ENCODE measurements around the gene ANKRD11. TPM values are rescaled to one million over a fixed set of nuclear protein-coding genes. Genes with fewer than 3 reads are reported as not detected.

ANKRD11 gene
- total RNA-seq, 2 donors from 2014 or later: 204 to 215 TPM

DNA sequence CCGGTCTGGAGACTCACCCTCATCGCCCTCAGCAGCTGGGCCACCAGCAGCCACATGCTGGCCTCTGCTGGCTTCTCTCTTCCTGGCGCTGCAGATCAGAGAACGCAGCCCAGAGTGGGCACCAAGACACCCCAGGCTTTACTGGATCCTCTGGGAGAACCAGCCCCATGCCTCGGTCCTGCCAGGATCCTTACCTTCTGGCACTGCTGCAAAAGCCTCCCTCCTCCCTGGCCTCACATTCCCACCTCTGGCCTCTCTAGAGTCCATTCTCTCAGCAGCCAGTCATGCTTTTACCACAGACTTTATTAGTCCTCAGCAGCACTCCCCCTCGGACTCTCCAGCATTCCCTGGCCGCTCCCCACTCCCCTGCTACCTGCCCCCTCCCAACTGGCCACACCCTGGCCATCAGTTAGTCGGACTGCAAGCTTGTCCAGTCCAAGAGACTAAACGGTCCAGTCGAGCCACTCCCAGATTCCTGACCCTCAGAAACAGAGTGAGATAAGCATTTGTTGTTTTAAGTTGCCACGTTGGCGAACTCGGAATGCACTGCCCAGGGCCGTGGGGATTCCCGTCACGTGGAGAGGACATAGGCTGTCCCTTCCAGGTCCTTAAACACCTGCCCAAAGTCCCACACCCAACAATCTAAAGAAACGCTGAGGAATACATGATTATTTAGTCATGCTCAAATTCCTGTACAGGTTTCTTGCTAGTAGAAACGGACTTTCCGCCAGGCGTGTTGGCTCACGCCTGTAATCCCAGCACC, 11.9 kb upstream of the ANKRD11 start:
- Mint-ChIP-seq H3K4me1 (ENCODE audit: low read depth) (peaks cover 21% of the 10 kb centered on the region), H3K9me3 (no peaks in the 10 kb centered on the region), H3K4me3 (no peak overlapping the region), H3K36me3 (ENCODE audit: insufficient read depth in 2 of 2) (peaks cover 0 to 1% of the 10 kb centered on the region in 2 donors), H3K27me3 (ENCODE audit: low read depth) (no peaks in the 10 kb centered on the region), H3K27ac (no peak overlapping the region)
- DNase-seq: no peak
- no peak for ATAC-seq (replicated peaks in 1 of 2)

DNA sequence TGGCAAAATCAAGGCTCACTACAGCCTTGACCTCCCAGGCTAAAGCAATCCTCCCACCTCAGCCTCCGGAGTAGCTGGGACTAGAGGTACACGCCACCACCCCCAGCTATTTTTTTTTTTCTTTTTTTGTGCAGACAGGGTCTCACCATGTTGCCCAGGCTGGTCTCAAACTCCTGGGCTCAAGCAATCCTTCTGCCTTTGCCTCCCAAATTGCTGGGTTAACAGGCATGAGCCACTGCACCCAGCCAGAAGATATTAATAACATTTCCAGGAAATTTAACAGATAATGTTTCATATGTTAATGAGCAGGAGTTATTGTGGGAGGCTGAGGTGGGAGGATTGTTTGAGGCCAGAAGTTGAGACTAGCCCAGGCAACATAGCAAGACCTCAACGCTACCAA, 9.4 kb upstream of the ANKRD11 start:
- H3K27ac Mint-ChIP-seq: no peak overlapping the region
- peaks cover 0 to 1% of the 10 kb centered on the region in 2 donors for H3K36me3 Mint-ChIP-seq (ENCODE audit: insufficient read depth in 2 of 2)
- no peak overlapping the region for H3K4me3 Mint-ChIP-seq
- no peaks in the 10 kb centered on the region for H3K27me3 Mint-ChIP-seq (ENCODE audit: low read depth)
- no peak for DNase-seq
- H3K4me1 Mint-ChIP-seq (ENCODE audit: low read depth): peaks cover 4% of the 10 kb centered on the region
- no peak for ATAC-seq (replicated peaks in 1 of 2)
- no peaks in the 10 kb centered on the region for H3K9me3 Mint-ChIP-seq

DNA sequence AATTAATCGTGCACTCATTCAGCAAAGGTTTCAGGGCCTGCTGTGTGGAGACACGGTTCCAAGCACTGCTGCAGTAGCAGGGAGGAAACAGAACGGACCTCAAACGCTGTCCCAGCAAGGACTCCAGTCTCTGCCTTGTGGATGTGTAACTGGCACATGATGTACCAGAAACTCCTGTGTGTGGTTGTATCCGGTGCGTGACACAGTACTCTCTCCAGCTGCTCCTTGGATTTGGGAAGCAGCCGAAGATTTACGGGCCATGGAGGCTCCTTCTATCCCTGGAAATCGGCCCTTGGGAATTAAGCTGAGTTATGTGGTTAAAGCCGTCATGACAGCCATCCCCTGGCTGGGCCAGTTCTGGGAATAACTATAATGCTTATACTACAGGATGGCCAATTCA, 8.5 kb upstream of the ANKRD11 start:
- Mint-ChIP-seq H3K27me3 (ENCODE audit: low read depth) (no peaks in the 10 kb centered on the region), H3K36me3 (ENCODE audit: insufficient read depth in 2 of 2) (peaks cover 0 to 1% of the 10 kb centered on the region in 2 donors), H3K27ac (no peak overlapping the region), H3K4me1 (ENCODE audit: low read depth) (peaks cover 2% of the 10 kb centered on the region), H3K4me3 (no peak overlapping the region), H3K9me3 (no peaks in the 10 kb centered on the region)
- no peak for DNase-seq
- ATAC-seq (replicated peaks in 1 of 2): no peak

DNA sequence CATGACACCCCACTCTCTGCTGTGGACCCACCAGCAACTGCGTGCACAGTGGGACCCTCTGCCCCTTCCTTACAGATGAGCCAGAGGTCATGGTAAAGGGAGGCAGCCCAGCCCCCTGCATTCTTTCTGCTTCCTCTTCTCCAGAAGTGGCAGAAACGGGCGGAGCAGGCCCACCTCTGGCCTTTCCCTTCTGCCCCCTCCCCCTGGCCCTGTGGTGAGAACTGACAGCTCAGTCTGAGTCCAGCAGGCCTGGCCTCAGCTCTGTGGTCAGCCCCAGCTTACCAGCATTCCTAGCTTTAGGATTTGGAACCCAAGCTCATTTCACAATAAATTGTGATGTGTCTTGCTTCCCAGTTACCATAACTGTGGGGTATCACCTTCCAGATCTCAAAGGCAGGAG, 4.8 kb upstream of the ANKRD11 start:
- H3K9me3 Mint-ChIP-seq: no peaks in the 10 kb centered on the region
- H3K4me3 Mint-ChIP-seq: no peak overlapping the region
- no peak overlapping the region for H3K27ac Mint-ChIP-seq
- DNase-seq (no peak), ATAC-seq (replicated peaks in 1 of 2) (no peak)
- H3K27me3 Mint-ChIP-seq (ENCODE audit: low read depth): no peaks in the 10 kb centered on the region
- H3K36me3 Mint-ChIP-seq (ENCODE audit: insufficient read depth in 2 of 2): peaks cover 0 to 1% of the 10 kb centered on the region in 2 donors
- H3K4me1 Mint-ChIP-seq (ENCODE audit: low read depth): peaks cover 27% of the 10 kb centered on the region

GRCh38 chr16:89493776-89494175, 3.4 kb upstream of the ANKRD11 start:
- H3K27me3 Mint-ChIP-seq (ENCODE audit: low read depth): no peaks in the 10 kb centered on the region
- H3K4me1 Mint-ChIP-seq (ENCODE audit: low read depth): peaks cover 31% of the 10 kb centered on the region
- H3K4me3 Mint-ChIP-seq: no peak overlapping the region
- H3K27ac Mint-ChIP-seq: no peak overlapping the region
- peaks cover 4 to 5% of the 10 kb centered on the region in 2 donors for H3K36me3 Mint-ChIP-seq (ENCODE audit: insufficient read depth in 2 of 2)
- no peak for DNase-seq
- ATAC-seq (replicated peaks in 1 of 2): no peak
- H3K9me3 Mint-ChIP-seq: no peaks in the 10 kb centered on the region

- H3K36me3 Mint-ChIP-seq (ENCODE audit: insufficient read depth in 2 of 2): peaks cover 4 to 8% of the 10 kb centered on the region in 2 donors
- H3K27me3 Mint-ChIP-seq (ENCODE audit: low read depth): no peaks in the 10 kb centered on the region
- no peak for ATAC-seq (replicated peaks in 1 of 2)
- H3K4me3 Mint-ChIP-seq: peak overlapping the region; percentile 78 to 97
- H3K27ac Mint-ChIP-seq: peak overlapping the region; percentile 93
- no peaks in the 10 kb centered on the region for H3K9me3 Mint-ChIP-seq
- DNase-seq: no peak
- H3K4me1 Mint-ChIP-seq (ENCODE audit: low read depth): peaks cover 45% of the 10 kb centered on the region
Measured at GRCh38 chr16:89491974-89492687, 1.8 kb upstream of the ANKRD11 start.

GRCh38 chr16:89491238-89491869, 993 bp upstream of the ANKRD11 start:
- Mint-ChIP-seq H3K27me3 (ENCODE audit: low read depth) (no peaks in the 10 kb centered on the region), H3K27ac (peak overlapping the region; percentile 93), H3K4me3 (peak overlapping the region; percentile 78 to 97), H3K36me3 (ENCODE audit: insufficient read depth in 2 of 2) (peaks cover 8 to 9% of the 10 kb centered on the region in 2 donors), H3K9me3 (no peaks in the 10 kb centered on the region), H3K4me1 (ENCODE audit: low read depth) (peaks cover 53% of the 10 kb centered on the region)
- no peak for ATAC-seq (replicated peaks in 1 of 2)
- DNase-seq: no peak

DNA sequence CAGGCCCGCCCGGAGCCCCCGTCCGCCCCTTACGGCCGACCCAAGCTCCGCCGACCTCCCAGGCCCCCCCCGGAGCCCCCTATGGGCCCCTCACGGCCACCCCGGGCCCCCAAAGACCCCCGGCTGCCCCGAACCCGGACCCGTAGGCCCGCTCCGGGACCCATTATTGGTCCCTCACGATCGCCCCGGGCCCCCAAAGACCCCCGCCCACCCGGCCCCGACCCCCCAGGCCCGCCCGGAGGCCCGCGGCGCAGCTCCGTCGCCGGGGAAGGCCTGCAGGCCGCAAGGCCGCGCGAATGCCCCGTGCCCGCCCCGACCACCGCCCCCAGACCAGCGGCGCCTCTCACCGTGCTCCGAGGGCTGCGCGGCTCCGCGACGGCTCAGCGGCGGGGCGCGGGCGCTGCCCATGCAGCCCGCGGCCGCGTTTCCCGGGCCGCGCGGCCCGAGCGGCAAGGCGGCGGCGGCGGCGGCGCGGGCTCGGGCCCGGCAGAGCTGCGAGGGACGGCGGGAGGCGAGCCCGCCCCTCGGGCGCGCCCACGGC, 393 bp downstream of the ANKRD11 start:
- ATAC-seq (replicated peaks in 1 of 2): no peak
- peak in 1 of 2 donors; percentile 40 for DNase-seq

DNA sequence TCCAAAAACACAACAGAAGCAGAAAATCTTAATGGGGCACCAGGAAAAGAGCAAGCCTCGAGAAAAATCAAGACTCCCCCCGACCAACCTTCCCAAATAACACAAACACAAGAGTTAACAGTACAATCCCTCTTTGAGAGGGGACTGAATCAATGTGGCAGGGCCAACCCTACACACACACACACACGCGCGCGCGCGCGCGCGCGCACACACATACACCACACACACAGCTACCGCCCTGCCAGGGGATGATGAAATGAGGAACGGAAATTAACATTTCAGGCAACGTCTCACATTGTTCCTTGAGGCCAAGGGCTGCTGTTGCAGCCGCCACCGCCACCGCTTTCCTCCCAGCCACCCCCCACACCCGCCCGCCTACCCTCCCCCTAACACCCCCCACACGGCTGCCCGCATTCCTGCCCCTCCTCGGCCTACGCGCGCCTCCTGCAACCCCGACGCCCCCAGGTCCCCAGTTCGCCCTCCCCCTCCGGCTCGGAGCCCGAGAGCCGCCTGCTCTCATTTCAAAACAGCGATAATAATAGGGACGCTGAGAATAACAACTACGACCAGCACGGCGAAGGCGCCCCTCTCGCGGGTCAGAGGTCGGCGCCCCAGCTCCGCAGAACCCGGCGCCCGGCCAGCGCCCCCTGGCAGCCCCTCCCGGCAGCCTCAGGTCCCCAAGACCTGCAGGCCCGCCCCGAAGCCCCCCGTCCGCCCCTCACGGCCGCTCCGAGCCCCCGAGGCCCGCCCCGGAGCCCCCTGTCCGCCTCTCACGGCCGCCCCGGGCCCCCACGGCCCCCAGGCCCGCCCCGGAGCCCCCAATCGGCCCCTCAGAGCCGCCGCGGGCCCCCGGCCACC, 1.1 kb downstream of the ANKRD11 start:
- H3K4me3 Mint-ChIP-seq: peak overlapping the region; percentile 90 to 99
- H3K9me3 Mint-ChIP-seq: no peaks in the 10 kb centered on the region
- ATAC-seq (replicated peaks in 1 of 2): peak; percentile 48 to 49
- peaks cover 74% of the 10 kb centered on the region for H3K4me1 Mint-ChIP-seq (ENCODE audit: low read depth)
- peaks cover 10 to 14% of the 10 kb centered on the region in 2 donors for H3K36me3 Mint-ChIP-seq (ENCODE audit: insufficient read depth in 2 of 2)
- DNase-seq: peak; percentile 87 to 89
- peak overlapping the region; percentile 94 for H3K27ac Mint-ChIP-seq
- no peaks in the 10 kb centered on the region for H3K27me3 Mint-ChIP-seq (ENCODE audit: low read depth)

More for the DNA sequence above, 393 bp downstream of the ANKRD11 start:
- Mint-ChIP-seq H3K4me3 (peak overlapping the region in 1 of 2 donors; percentile 6), H3K4me1 (ENCODE audit: low read depth) (peaks cover 67% of the 10 kb centered on the region), H3K9me3 (no peaks in the 10 kb centered on the region), H3K36me3 (ENCODE audit: insufficient read depth in 2 of 2) (peaks cover 9 to 10% of the 10 kb centered on the region in 2 donors), H3K27me3 (ENCODE audit: low read depth) (no peaks in the 10 kb centered on the region), H3K27ac (no peak overlapping the region)

DNA sequence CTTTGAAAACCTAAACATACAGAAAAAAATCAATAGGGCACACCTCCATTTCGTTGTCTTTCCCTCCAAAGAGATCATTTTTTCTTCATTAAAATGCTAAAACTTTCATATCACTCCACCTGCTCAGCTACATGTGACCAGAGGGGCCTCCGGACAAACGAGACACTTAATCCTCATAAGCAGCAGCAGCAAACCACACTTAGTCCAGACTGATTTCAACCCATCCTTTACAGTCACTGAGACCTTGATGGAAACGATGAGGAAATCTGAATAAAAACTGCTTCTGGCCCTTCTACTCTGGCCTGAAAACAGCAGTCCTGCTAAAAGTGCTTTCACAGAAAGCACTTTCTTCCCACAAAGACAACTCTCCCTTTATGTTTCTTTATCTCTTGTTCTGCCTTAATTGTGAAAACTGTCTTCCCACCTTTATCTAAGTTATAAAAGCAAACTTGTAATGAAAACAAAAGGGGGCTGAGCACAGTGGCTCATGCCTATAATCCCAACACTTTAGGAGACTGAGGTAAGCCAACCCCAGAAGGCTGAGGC, 4.6 kb downstream of the ANKRD11 start:
- Mint-ChIP-seq H3K36me3 (ENCODE audit: insufficient read depth in 2 of 2) (peaks cover 18 to 38% of the 10 kb centered on the region in 2 donors), H3K4me1 (ENCODE audit: low read depth) (peaks cover 81% of the 10 kb centered on the region)

DNA sequence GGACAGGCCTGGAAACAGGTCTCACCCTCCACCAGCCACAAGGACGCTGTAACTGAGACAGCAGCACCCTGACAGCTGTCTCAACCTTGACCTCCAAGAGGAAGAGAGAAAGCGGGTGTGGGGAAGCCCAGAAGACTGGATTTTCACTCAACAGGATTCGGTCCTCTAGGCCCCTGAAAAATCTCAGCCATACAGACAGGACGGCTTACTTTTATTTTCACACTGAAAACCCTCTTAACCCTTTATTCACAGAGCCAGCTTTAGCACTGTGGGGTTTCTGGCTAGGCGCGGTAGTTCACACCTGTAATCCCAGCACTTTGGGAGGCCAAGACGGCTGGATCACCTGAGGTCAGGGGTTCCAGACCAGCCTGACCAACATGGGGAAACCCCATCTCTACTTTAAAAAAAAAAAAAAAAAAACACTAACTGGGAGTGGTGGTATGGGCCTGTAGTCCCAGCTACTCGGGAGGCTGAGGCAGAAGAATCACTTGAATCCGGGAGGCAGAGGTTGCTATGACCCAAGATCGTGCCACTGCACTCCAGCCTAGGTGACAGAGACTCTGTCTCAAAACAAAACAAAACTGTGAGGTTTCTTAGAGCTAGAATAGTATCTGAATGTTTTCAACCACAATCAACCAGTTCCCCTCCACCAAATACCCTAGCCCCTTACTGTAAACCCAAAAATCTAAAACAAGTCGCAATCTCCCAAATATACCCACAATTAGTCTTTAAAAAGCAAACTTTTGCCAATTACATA, 5.3 kb downstream of the ANKRD11 start:
- Mint-ChIP-seq H3K9me3 (no peaks in the 10 kb centered on the region), H3K36me3 (ENCODE audit: insufficient read depth in 2 of 2) (peaks cover 18 to 41% of the 10 kb centered on the region in 2 donors), H3K4me3 (peak overlapping the region; percentile 90 to 99), H3K27ac (peak overlapping the region; percentile 98), H3K27me3 (ENCODE audit: low read depth) (no peaks in the 10 kb centered on the region), H3K4me1 (ENCODE audit: low read depth) (peaks cover 88% of the 10 kb centered on the region)
- ATAC-seq (replicated peaks in 1 of 2): peak; percentile 39 to 41
- peak in 1 of 2 donors; percentile 64 for DNase-seq

More for the DNA sequence above, 4.6 kb downstream of the ANKRD11 start:
- Mint-ChIP-seq H3K4me3 (peak overlapping the region; percentile 90 to 99), H3K27me3 (ENCODE audit: low read depth) (no peaks in the 10 kb centered on the region), H3K9me3 (no peaks in the 10 kb centered on the region), H3K27ac (peak overlapping the region; percentile 98)
- DNase-seq (no peak), ATAC-seq (replicated peaks in 1 of 2) (no peak)
